GM08714 (cell line): ENCODE data around the gene BMP8A.
"Not testable (repeated sequence)": the region's sequence is repeated elsewhere in the genome, so short reads cannot be mapped to it uniquely, and the experiment has no call there.

Source experiments
- H3K4me3 ChIP-seq: fragments of 200-500 bp; sonication (Bioruptor generic); 2 replicates; pipeline ENCODE4 v1.5.1; 2014; ENCODE audit warnings: mild to moderate bottlenecking, low read length, inconsistent platforms
- ZNF274 ChIP-seq: IDR thresholded peaks from 2 replicates; pipeline ENCODE4 v1.6.1; 2012; ENCODE audit warnings: mild to moderate bottlenecking, low read depth, low read length

The BMP8A gene

GRCh38 chr1:39524171-39524570 is 32.7 kb downstream of the BMP8A start:
- no peak for TF ChIP-seq ZNF274
- no peak overlapping the region for H3K4me3 ChIP-seq

DNA sequence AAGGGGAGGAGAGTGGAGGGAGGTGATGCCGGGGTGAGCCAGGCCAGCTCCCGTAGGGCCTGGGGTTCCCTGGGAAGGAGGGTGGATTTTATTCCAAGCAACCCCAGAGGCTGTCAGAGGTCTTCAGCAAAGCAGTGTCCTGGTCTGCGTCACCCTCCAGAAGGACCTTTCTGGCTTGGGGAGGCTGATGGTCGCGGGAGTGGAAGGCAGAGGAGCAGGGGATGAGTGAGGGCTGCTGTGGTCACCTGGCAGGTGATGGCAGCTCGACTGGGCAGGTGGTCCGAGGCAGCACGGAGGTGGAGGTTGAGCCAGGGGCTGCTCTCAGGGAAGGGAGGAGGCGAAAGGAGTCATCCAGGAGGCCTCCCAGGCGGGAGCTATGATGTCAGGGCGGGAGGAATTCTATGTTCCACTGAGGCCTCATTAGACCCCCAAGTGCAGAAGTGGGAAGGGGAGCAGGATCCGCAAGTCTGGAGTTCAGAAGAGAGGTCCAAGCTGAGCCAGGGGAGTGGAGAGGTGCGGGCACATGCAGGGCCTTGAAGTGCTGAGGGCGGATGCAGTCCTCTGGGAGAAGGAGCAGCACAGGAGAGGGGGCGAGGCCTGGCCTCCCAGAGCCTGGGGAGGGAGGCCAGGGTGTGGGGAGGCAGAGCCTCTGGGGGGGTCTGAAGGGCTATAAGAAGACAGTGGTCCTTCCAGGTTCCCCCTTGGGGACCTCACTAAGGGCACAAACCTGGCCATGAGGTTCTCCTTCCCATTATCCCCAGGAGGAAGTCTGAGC is 33.3 kb downstream of the BMP8A start:
- no peak for TF ChIP-seq ZNF274
- no peak overlapping the region for H3K4me3 ChIP-seq

DNA sequence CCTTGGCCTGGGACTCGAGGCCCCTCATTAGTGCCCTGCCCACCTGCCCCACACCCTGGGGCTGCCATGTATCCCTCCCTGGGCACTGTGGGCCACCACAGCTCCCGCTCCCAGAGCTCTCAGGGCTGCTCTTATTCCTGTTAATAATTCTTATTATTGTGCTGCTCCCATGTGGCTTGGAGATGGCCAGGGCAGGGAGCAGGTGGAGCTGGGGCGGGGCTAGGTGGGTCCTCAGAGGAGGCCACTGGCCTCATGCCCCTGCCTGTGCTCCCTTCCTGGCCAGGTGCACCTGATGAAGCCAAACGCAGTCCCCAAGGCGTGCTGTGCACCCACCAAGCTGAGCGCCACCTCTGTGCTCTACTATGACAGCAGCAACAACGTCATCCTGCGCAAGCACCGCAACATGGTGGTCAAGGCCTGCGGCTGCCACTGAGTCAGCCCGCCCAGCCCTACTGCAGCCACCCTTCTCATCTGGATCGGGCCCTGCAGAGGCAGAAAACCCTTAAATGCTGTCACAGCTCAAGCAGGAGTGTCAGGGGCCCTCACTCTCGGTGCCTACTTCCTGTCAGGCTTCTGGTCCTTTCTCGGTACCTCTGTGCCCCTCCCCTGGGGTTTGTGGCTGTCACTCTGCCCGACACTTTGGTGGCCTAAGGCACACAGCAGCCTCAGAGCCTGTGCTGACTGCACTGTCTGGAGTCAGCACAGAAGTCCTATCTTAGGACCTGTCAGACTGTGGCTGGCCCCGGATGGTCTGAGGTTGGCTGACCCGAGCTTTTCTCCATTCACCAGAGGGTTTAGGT is 34.1 kb downstream of the BMP8A start:
- TF ChIP-seq ZNF274: no peak
- H3K4me3 ChIP-seq: no peak overlapping the region

GRCh38 chr1:39526466-39527189 is 35.2 kb downstream of the BMP8A start:
- no peak for TF ChIP-seq ZNF274
- no peak overlapping the region for H3K4me3 ChIP-seq

- H3K4me3 ChIP-seq: not testable (repeated sequence)
Measured at GRCh38 chr1:39527190-39527579, 35.7 kb downstream of the BMP8A start.

DNA sequence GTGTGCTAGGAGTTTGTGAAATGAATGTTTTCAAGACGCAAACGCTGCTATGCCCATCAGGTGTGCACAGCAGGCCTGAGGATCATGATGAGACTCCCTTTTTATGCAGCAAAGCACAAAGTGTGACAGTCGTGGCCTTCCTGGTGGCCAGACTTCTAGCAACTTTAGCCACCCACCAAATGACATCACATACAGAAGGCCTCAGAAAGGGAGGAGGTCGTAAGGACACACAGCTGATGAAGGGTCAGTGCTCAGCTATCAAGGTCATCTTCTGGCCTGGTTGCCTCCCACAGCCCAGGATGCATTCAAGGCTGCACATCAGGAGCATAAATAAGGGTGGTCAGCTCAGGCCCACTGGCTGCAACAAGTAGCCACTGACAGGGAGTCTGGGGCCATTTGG is 36.6 kb downstream of the BMP8A start:
- no peak for TF ChIP-seq ZNF274
- H3K4me3 ChIP-seq: no peak overlapping the region

GRCh38 chr1:39529901-39530535 is 38.6 kb downstream of the BMP8A start:
- H3K4me3 ChIP-seq: no peak overlapping the region
- TF ChIP-seq ZNF274: no peak

DNA sequence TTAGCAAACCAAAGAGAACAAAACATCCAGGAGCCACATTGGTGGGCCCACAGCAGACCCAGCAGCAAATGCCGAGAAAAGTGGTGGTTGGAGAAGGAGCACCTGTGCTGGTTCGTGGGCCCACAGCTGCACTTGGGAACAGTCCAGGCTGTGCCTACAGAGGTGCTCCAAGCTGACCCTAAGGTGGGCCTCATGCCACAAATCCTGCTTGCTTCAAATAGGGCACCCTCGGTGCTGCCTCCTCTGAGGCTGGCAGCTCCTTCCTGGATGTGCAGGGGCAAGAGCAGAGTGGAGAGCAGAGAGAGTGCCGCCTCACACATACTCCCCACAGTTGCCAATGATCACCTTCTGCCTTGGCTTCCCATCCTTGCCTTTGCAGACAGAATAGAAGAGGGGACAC is 40.1 kb downstream of the BMP8A start:
- H3K4me3 ChIP-seq: no peak overlapping the region
- TF ChIP-seq ZNF274: no peak

DNA sequence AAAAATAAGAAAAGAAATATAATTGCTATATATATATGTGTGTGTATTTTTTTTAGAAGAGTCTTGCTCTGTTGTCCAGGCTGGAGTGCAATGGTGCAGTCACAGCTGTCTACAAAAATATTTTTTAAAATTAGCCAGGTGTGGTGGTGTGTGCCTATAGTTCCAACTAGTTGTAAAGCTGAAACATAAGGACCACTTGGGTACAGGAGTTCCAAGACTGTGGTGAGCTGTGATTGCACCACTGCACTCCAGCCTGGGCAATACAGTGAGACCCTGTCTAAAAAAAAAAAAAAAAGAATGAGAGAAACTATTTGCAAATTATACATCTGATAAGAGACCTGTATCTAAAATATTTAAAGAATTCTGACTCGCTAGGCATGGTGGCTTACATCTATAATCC is 42.0 kb downstream of the BMP8A start:
- no peak for TF ChIP-seq ZNF274
- no peak overlapping the region for H3K4me3 ChIP-seq

GRCh38 chr1:39538531-39539251 is 47.3 kb downstream of the BMP8A start:
- TF ChIP-seq ZNF274: no peak

GRCh38 chr1:39539252-39539790 is 47.9 kb downstream of the BMP8A start:
- TF ChIP-seq ZNF274: no peak
- H3K4me3 ChIP-seq: no peak overlapping the region

More at GRCh38 chr1:39538531-39539251, 47.3 kb downstream of the BMP8A start:
- no peak overlapping the region for H3K4me3 ChIP-seq

GRCh38 chr1:39540504-39541031 is 49.1 kb downstream of the BMP8A start:
- no peak overlapping the region for H3K4me3 ChIP-seq
- TF ChIP-seq ZNF274: no peak

DNA sequence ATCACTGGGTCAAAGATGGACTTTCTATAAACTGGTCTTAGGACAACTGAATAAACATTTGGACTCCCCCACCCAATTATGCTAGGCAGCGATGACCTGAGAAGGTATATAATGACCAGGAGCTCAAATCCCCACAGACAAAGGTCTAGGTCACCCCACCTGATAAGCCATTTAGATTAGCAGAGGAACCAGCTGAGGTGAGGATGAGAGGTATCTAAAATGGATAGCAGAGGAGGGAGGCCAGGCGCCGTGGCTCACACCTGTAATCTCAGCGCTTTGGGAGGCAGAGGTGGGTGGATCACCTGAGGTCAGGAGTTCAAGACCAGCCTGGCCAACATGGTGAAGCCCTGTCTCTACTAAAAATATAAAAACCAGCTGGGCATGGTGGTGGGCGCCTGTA is 51.5 kb downstream of the BMP8A start:
- H3K4me3 ChIP-seq: no peak overlapping the region
- no peak for TF ChIP-seq ZNF274
